Measurements from ENCODE around the gene TAF8.

TAF8 gene

DNA sequence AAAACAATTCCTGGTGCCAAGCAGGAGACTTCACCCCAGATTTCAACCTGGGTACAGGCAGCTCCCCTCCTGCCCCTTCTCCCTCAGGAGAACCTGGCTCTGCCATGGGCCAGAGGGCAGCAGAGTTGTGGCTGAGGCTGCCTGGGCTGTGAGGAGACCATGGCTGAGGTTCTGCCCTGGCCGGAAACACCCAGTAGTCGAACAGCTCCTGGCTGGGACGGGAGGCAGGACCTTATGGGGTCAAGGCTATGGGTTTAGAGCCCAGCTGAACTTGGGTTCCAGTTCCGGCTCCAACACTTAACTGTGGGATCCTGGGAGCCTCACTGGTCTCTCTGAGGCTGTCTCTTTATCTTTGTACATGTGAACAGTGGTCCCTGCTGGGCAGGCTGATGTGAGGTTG, 83.6 kb downstream of the TAF8 start:
- Histone ChIP-seq H3K4me2 (ENCODE audit: low read depth, low read length, poor library complexity, severe bottlenecking) (no peak overlapping the region), H3F3A (ENCODE audit: low read depth) (no peaks in the 10 kb centered on the region), H3K9me3 (ENCODE audit: insufficient read depth, low read depth, low read length) (no peaks in the 10 kb centered on the region), H3K4me1 (ENCODE audit: insufficient read depth, low read length, poor library complexity, severe bottlenecking) (no peaks in the 10 kb centered on the region), H3K4me3 (ENCODE audit: low read length, poor library complexity, severe bottlenecking) (no peak overlapping the region), H3K36me3 (ENCODE audit: insufficient read depth, low read length) (no peaks in the 10 kb centered on the region), H3K79me2 (ENCODE audit: insufficient read depth, low read length) (no peaks in the 10 kb centered on the region), H3K9me2 (replicated peaks; ENCODE audit: low read depth, low read length) (no peaks in the 10 kb centered on the region), H2AFZ (ENCODE audit: low read length) (no peak overlapping the region), H4K20me1 (ENCODE audit: insufficient read depth, low read length, poor library complexity, severe bottlenecking) (no peaks in the 10 kb centered on the region), H3K27me3 (ENCODE audit: insufficient read depth, low read length, poor library complexity, severe bottlenecking) (no peaks in the 10 kb centered on the region), H3K9ac (ENCODE audit: low read depth, low read length, poor library complexity, severe bottlenecking) (no peak overlapping the region)
- no peak for TF ChIP-seq EZH2phosphoT487 (IDR thresholded peaks at IDR 0.05; ENCODE audit: borderline replicate concordance)
- TF ChIP-seq, protein P1, sequence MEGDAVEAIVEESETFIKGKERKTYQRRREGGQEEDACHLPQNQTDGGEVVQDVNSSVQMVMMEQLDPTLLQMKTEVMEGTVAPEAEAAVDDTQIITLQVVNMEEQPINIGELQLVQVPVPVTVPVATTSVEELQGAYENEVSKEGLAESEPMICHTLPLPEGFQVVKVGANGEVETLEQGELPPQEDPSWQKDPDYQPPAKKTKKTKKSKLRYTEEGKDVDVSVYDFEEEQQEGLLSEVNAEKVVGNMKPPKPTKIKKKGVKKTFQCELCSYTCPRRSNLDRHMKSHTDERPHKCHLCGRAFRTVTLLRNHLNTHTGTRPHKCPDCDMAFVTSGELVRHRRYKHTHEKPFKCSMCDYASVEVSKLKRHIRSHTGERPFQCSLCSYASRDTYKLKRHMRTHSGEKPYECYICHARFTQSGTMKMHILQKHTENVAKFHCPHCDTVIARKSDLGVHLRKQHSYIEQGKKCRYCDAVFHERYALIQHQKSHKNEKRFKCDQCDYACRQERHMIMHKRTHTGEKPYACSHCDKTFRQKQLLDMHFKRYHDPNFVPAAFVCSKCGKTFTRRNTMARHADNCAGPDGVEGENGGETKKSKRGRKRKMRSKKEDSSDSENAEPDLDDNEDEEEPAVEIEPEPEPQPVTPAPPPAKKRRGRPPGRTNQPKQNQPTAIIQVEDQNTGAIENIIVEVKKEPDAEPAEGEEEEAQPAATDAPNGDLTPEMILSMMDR (conservative IDR thresholded peaks at IDR 0.05; ENCODE audit: low read length): no peak

DNA sequence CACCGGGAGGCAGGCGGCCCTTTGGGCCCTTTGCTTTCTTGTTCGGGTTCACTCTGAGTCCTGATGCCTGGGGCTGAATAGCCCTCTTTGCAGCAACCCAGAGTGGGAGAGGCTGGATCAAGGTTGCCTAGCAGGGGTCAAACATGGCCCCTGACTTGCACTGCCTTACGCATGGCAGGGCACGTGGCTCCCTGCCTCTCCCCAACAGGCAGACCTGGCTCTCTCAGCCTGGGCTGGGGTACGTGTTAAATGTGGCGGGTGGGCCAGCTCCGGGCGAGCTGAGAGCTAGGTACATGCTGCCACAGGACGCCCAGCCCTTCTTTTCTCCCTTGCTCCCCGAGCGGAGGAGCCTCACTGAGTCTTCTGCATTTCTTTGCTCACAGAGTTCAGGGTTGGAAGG, 84.8 kb downstream of the TAF8 start:
- H3K79me2 ChIP-seq (ENCODE audit: insufficient read depth, low read length): no peaks in the 10 kb centered on the region
- H3K9me3 ChIP-seq (ENCODE audit: insufficient read depth, low read depth, low read length): no peaks in the 10 kb centered on the region
- no peaks in the 10 kb centered on the region for H3K27me3 ChIP-seq (ENCODE audit: insufficient read depth, low read length, poor library complexity, severe bottlenecking)
- H3K4me2 ChIP-seq (ENCODE audit: low read depth, low read length, poor library complexity, severe bottlenecking): no peak overlapping the region
- H3K36me3 ChIP-seq (ENCODE audit: insufficient read depth, low read length): no peaks in the 10 kb centered on the region
- TF ChIP-seq, protein P1 (conservative IDR thresholded peaks at IDR 0.05; ENCODE audit: low read length): no peak
- no peak for TF ChIP-seq EZH2phosphoT487 (IDR thresholded peaks at IDR 0.05; ENCODE audit: borderline replicate concordance)
- no peak overlapping the region for H3K9ac ChIP-seq (ENCODE audit: low read depth, low read length, poor library complexity, severe bottlenecking)
- H3K4me1 ChIP-seq (ENCODE audit: insufficient read depth, low read length, poor library complexity, severe bottlenecking): no peaks in the 10 kb centered on the region
- H3K9me2 ChIP-seq (replicated peaks; ENCODE audit: low read depth, low read length): no peaks in the 10 kb centered on the region
- no peak overlapping the region for H3K4me3 ChIP-seq (ENCODE audit: low read length, poor library complexity, severe bottlenecking)
- no peaks in the 10 kb centered on the region for H3F3A ChIP-seq (ENCODE audit: low read depth)
- H2AFZ ChIP-seq (ENCODE audit: low read length): no peak overlapping the region
- H4K20me1 ChIP-seq (ENCODE audit: insufficient read depth, low read length, poor library complexity, severe bottlenecking): no peaks in the 10 kb centered on the region

DNA sequence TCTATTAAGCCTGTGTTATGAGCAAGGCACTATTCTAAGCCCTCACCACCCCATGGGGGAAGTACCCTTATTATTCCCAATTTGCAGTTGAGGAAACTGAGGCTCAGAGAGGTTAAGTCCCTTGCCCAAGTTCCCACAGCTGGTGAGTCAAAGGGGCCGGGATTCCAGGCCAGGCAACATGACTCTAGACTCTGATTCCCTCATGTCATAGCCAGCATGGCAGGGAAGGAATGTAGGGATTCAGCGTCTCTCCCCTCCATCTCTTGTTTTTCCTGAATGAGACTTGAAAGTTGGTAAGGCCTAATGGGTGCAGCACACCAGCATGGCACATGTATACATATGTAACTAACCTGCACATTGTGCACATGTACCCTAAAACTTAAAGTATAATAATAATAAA, 85.4 kb downstream of the TAF8 start:
- no peaks in the 10 kb centered on the region for H3K4me1 ChIP-seq (ENCODE audit: insufficient read depth, low read length, poor library complexity, severe bottlenecking)
- H3K9ac ChIP-seq (ENCODE audit: low read depth, low read length, poor library complexity, severe bottlenecking): no peak overlapping the region
- no peaks in the 10 kb centered on the region for H3K27me3 ChIP-seq (ENCODE audit: insufficient read depth, low read length, poor library complexity, severe bottlenecking)
- no peaks in the 10 kb centered on the region for H3K9me3 ChIP-seq (ENCODE audit: insufficient read depth, low read depth, low read length)
- H3F3A ChIP-seq (ENCODE audit: low read depth): no peaks in the 10 kb centered on the region
- no peak overlapping the region for H3K4me2 ChIP-seq (ENCODE audit: low read depth, low read length, poor library complexity, severe bottlenecking)
- TF ChIP-seq EZH2phosphoT487 (IDR thresholded peaks at IDR 0.05; ENCODE audit: borderline replicate concordance): no peak
- TF ChIP-seq, protein P1 (conservative IDR thresholded peaks at IDR 0.05; ENCODE audit: low read length): no peak
- no peak overlapping the region for H3K4me3 ChIP-seq (ENCODE audit: low read length, poor library complexity, severe bottlenecking)
- no peaks in the 10 kb centered on the region for H3K9me2 ChIP-seq (replicated peaks; ENCODE audit: low read depth, low read length)
- H2AFZ ChIP-seq (ENCODE audit: low read length): no peak overlapping the region
- H3K79me2 ChIP-seq (ENCODE audit: insufficient read depth, low read length): no peaks in the 10 kb centered on the region
- H4K20me1 ChIP-seq (ENCODE audit: insufficient read depth, low read length, poor library complexity, severe bottlenecking): no peaks in the 10 kb centered on the region
- no peaks in the 10 kb centered on the region for H3K36me3 ChIP-seq (ENCODE audit: insufficient read depth, low read length)
